ENCODE results near the gene GRIN2A.

DNA sequence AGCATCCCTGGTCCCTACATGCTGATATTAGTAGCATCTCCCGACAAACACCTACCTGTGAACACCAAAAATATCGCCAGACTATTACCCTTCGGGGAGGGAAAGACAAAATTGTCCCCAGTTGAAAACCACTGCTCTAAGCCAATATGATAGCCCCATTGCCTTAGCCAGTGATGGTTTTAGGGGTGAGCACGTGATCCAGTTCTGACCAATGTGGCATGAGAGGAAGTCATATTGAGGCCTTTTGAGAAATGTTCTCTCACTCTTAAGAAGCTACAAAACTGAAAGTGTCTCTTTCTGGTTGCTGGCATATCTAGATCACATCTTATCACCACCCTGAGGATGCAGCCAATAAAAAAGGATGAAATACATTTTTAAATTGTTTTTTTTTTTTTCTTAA is 136.3 kb downstream of the GRIN2A start:
- TF ChIP-seq, protein P1, sequence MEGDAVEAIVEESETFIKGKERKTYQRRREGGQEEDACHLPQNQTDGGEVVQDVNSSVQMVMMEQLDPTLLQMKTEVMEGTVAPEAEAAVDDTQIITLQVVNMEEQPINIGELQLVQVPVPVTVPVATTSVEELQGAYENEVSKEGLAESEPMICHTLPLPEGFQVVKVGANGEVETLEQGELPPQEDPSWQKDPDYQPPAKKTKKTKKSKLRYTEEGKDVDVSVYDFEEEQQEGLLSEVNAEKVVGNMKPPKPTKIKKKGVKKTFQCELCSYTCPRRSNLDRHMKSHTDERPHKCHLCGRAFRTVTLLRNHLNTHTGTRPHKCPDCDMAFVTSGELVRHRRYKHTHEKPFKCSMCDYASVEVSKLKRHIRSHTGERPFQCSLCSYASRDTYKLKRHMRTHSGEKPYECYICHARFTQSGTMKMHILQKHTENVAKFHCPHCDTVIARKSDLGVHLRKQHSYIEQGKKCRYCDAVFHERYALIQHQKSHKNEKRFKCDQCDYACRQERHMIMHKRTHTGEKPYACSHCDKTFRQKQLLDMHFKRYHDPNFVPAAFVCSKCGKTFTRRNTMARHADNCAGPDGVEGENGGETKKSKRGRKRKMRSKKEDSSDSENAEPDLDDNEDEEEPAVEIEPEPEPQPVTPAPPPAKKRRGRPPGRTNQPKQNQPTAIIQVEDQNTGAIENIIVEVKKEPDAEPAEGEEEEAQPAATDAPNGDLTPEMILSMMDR (conservative IDR thresholded peaks at IDR 0.05) = no peak
- TF ChIP-seq ZFX (IDR thresholded peaks at IDR 0.05) = no peak

Measured in C4-2B (cell line).